HFFc6 (cell line): Measurements from ENCODE around the gene CYLD. TPM values are rescaled to one million over a fixed set of nuclear protein-coding genes. Genes with fewer than 3 reads are reported as not detected.

Experiments
- DNase-seq: peaks from one replicate; pipeline ENCODE4 v3.0.0-alpha.2; 2018
- H3K27ac Mint-ChIP-seq: 2 replicates; pipeline ENCODE4 v1.8.0; 2020; ENCODE audit warnings: mild to moderate bottlenecking, mixed read lengths
- H3K27me3 Mint-ChIP-seq: 2 replicates; pipeline ENCODE4 v1.8.0; 2021; ENCODE audit warnings: mild to moderate bottlenecking, moderate library complexity, mixed read lengths; ENCODE audit not compliant: insufficient read depth
- H3K36me3 Mint-ChIP-seq: 2 replicates; pipeline ENCODE4 v1.8.0; 2021; ENCODE audit warnings: low read depth, mixed read lengths
- H3K4me1 Mint-ChIP-seq: 2 replicates; pipeline ENCODE4 v1.8.0; 2020; ENCODE audit warnings: low read depth, mixed read lengths
- H3K4me3 Mint-ChIP-seq: 2 replicates; pipeline ENCODE4 v1.8.0; 2020; ENCODE audit warnings: mild to moderate bottlenecking, moderate library complexity, mixed read lengths
- H3K9me3 Mint-ChIP-seq: 2 replicates; pipeline ENCODE4 v1.8.0; 2020; ENCODE audit warnings: mild to moderate bottlenecking, mixed read lengths
- CTCF ChIP-seq: fragments of 200-600 bp; sonication (generic); IDR thresholded peaks from 2 replicates; pipeline ENCODE4 v1.5.0; 2021; ENCODE audit warnings: antibody characterized with exemption, mild to moderate bottlenecking
- total RNA-seq, 6 experiments: library from RNA; stranded (reverse); fragmentation: NEBNext Ultra II Directional; extraction: Animal tissue kit (Norgen Biotek cat#: 25700); gene quantifications; 2 replicates in 1 of 6; 3 replicates in 5 of 6; pipeline ENCODE4 v1.2.3, GENCODE V29; 2021

CYLD gene
- total RNA-seq, 6 experiments from 2014 or later, result 39.4 to 52.7 (median 43.4) TPM

- Mint-ChIP-seq H3K4me3 (no peak overlapping the region), H3K36me3 (no peaks in the 10 kb centered on the region), H3K9me3 (peaks cover 5% of the 10 kb centered on the region), H3K27ac (no peak overlapping the region), H3K4me1 (no peaks in the 10 kb centered on the region), H3K27me3 (peaks cover 6% of the 10 kb centered on the region)
- DNase-seq, result no peak
- no peak for TF ChIP-seq CTCF
Measured at GRCh38 chr16:50724306-50724705, 17.6 kb upstream of the CYLD start.

- no peak for TF ChIP-seq CTCF
- Mint-ChIP-seq H3K4me3 (no peak overlapping the region), H3K27me3 (peaks cover 8% of the 10 kb centered on the region), H3K4me1 (peaks cover 7% of the 10 kb centered on the region; the same call in 1 of the 2 replicates), H3K27ac (no peak overlapping the region), H3K36me3 (no peaks in the 10 kb centered on the region), H3K9me3 (no peaks in the 10 kb centered on the region; the same call in 1 of the 2 replicates)
- no peak for DNase-seq
Measured at GRCh38 chr16:50731130-50731988, 10.5 kb upstream of the CYLD start.

- Mint-ChIP-seq H3K4me3 (no peak overlapping the region), H3K27ac (no peak overlapping the region), H3K9me3 (no peaks in the 10 kb centered on the region; the same call in 1 of the 2 replicates), H3K4me1 (peaks cover 9% of the 10 kb centered on the region; the same call in 1 of the 2 replicates), H3K36me3 (no peaks in the 10 kb centered on the region), H3K27me3 (peaks cover 11% of the 10 kb centered on the region)
- DNase-seq, result no peak
- TF ChIP-seq CTCF, result no peak
Measured at GRCh38 chr16:50731989-50732832, 9.7 kb upstream of the CYLD start.

DNA sequence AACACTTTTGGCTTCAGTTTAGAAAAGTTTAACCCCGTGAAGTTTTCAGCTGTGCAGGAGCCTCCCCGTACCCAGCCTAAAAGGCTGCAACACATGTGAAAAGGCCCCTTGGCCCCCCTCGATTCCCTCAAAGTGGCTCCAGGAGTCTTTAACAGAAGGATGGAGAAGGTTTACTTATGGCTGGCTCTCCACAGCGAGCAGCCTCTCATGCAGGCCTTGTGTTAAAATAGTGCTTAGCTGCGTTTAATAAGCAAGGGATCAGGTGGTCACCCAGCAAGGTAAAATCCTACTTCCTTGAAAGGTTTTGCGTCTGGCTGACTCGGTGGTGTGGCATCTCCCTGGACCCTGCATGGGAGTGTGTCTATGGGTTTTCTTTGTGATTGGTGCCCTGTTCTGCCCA, 8.4 kb upstream of the CYLD start:
- peaks cover 17% of the 10 kb centered on the region; the same call in 1 of the 2 replicates for H3K4me1 Mint-ChIP-seq
- no peaks in the 10 kb centered on the region; the same call in 1 of the 2 replicates for H3K9me3 Mint-ChIP-seq
- peaks cover 11% of the 10 kb centered on the region for H3K27me3 Mint-ChIP-seq
- no peak overlapping the region for H3K27ac Mint-ChIP-seq
- DNase-seq, result no peak
- TF ChIP-seq CTCF, result no peak
- no peaks in the 10 kb centered on the region for H3K36me3 Mint-ChIP-seq
- no peak overlapping the region for H3K4me3 Mint-ChIP-seq

DNA sequence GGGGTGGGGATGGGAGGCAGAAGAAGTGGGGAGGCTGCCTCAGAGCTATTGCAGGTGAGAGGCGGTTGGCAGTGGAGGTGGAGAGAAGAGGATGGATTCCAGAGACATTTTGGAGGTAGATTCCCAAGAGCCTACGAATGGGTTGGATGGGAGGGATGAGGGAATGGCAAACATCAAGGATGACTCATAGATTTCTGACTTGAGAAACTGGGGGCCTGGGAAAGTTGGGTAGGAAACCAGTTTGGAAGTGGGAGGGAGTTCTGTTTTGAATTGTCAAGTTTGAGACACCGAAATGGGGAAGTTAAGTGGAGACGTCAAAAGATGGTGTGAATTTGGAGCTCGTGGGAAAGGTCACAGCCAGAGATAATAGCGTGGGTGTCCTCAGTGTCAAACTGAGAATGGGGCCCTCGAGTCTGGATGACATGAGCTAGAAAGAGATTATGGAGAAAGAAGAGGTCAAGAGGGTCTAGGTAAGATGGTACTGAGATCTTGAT, 6.2 kb upstream of the CYLD start:
- H3K9me3 Mint-ChIP-seq, result no peaks in the 10 kb centered on the region; the same call in 1 of the 2 replicates
- DNase-seq, result no peak
- H3K4me1 Mint-ChIP-seq, result peaks cover 22% of the 10 kb centered on the region

More for the DNA sequence above, 6.2 kb upstream of the CYLD start:
- TF ChIP-seq CTCF, result no peak
- Mint-ChIP-seq H3K4me3 (no peak overlapping the region), H3K27me3 (peaks cover 12% of the 10 kb centered on the region), H3K27ac (no peak overlapping the region), H3K36me3 (no peaks in the 10 kb centered on the region)
